ENCODE data around the gene TK1. TPM values are rescaled to one million over a fixed set of nuclear protein-coding genes. Genes with fewer than 3 reads are reported as not detected.

TK1 gene
- total RNA-seq, 1 experiment from 2014 or later, result 153 TPM

GRCh38 chr17:78230252-78230962, 43.6 kb upstream of the TK1 start:
- Histone ChIP-seq H3K4me3 (ENCODE audit: low read depth in 2 of 2, low read length in 2 of 2) (no peak overlapping the region), H3K4me1 (ENCODE audit: control insufficient read depth, insufficient read depth, low read length) (no peaks in the 10 kb centered on the region), H3K36me3 (ENCODE audit: control insufficient read depth, insufficient read depth, low read length) (no peaks in the 10 kb centered on the region), H3K27me3 (ENCODE audit: control insufficient read depth, insufficient read depth, low read length) (no peaks in the 10 kb centered on the region), H3K9me3 (ENCODE audit: control insufficient read depth, insufficient read depth, low read depth, low read length) (no peaks in the 10 kb centered on the region), H3K27ac (ENCODE audit: low read length) (no peak overlapping the region)
- in situ Hi-C loops (cut with HindIII; ENCODE audit: low pct_unique_long_range_greater_than_20kb, low sequenced_read_pairs) (no loop called here), intact Hi-C loops (cut with micrococcal nuclease; ENCODE audit: unreplicated experiment) (no loop called here)
- ChIA-PET POLR2A (no interaction called here), CTCF (no interaction called here)
- TF ChIP-seq SIN3A (IDR thresholded peaks at IDR 0.05; ENCODE audit: borderline replicate concordance, insufficient read depth, low read depth, low read length), result no peak
- TF ChIP-seq CTCF (IDR thresholded peaks at IDR 0.05), result no peak
- TF ChIP-seq REST (IDR thresholded peaks at IDR 0.05; ENCODE audit: insufficient read depth in 1 of 2, low read depth in 2 of 2, low read length in 1 of 2), result no peak
- no peak for TF ChIP-seq TCF7L2 (IDR thresholded peaks at IDR 0.05; ENCODE audit: low read depth, low read length)
- no peak for TF ChIP-seq POLR2AphosphoS5 (IDR thresholded peaks at IDR 0.05; ENCODE audit: low read depth, low read length)
- DNase-seq (ENCODE audit: low read depth, low spot score), result no peak
- BruUV-seq (replicated peaks), result no TSS peak
- no peak for ATAC-seq

- ATAC-seq (no peak), DNase-seq (ENCODE audit: low read depth, low spot score) (no peak)
- H3K36me3 ChIP-seq (ENCODE audit: control insufficient read depth, insufficient read depth, low read length), result peaks cover 5% of the 10 kb centered on the region; the same call in 1 of the 2 replicates
- in situ Hi-C loops (cut with HindIII; ENCODE audit: low pct_unique_long_range_greater_than_20kb, low sequenced_read_pairs), result no loop called here
- no peak overlapping the region for H3K27ac ChIP-seq (ENCODE audit: low read length)
- no peaks in the 10 kb centered on the region for H3K4me1 ChIP-seq (ENCODE audit: control insufficient read depth, insufficient read depth, low read length)
- intact Hi-C loops (cut with micrococcal nuclease; ENCODE audit: unreplicated experiment), result no loop called here
- BruUV-seq (replicated peaks), result no TSS peak
- no peak for TF ChIP-seq SIN3A (IDR thresholded peaks at IDR 0.05; ENCODE audit: borderline replicate concordance, insufficient read depth, low read depth, low read length)
- no peak for TF ChIP-seq TCF7L2 (IDR thresholded peaks at IDR 0.05; ENCODE audit: low read depth, low read length)
- no peak for TF ChIP-seq REST (IDR thresholded peaks at IDR 0.05; ENCODE audit: insufficient read depth in 1 of 2, low read depth in 2 of 2, low read length in 1 of 2)
- TF ChIP-seq CTCF (IDR thresholded peaks at IDR 0.05), result no peak
- TF ChIP-seq POLR2AphosphoS5 (IDR thresholded peaks at IDR 0.05; ENCODE audit: low read depth, low read length), result no peak
- ChIA-PET POLR2A (interaction anchor here (0.6 kb wide), 1 partner anchor 16 kb away, joined by 3 read pairs; no protein-coding TSS in a partner anchor), CTCF (interaction anchor here (0.5 kb wide), 1 partner anchor 26 kb away, joined by 4 read pairs; no protein-coding TSS in a partner anchor)
- no peaks in the 10 kb centered on the region for H3K27me3 ChIP-seq (ENCODE audit: control insufficient read depth, insufficient read depth, low read length)
- H3K9me3 ChIP-seq (ENCODE audit: control insufficient read depth, insufficient read depth, low read depth, low read length), result no peaks in the 10 kb centered on the region
- no peak overlapping the region for H3K4me3 ChIP-seq (ENCODE audit: low read depth in 2 of 2, low read length in 2 of 2)
Observed at GRCh38 chr17:78228176-78228575, 41.3 kb upstream of the TK1 start.
